ENCODE data around the gene GRID1.

DNA sequence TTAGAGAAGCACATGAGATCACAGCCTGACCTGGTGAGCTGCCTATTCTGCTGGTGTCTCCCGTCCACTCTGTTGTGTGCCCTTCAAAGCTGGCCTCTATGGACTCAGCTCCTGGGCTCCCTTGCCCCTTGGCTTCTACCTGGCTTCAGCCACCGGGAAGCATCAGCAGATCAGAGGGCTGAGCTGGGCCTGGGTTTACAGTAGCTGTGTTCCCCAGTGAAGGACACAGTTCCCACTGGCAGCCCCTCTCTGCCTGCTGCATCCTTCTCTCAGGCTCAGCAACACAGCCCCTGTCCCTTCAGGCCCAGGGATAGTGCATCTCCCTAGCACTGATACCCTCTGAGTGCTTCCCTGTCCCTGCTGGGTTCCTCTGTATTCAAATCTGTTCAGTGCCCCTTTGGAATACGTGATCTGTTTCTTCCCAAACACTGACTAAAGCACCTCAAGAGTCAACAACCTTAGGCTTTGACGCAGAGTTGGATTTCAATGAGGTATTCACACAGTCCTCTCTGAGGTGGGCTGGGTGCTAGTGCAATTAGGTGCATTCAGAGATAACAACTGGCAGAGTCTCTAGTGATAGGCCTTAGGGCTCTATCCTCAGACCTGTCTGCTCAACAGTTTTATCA is 109.8 kb downstream of the GRID1 start:
- TF ChIP-seq POLR2AphosphoS5 (IDR thresholded peaks at IDR 0.05): no peak
- TF ChIP-seq CTCF (IDR thresholded peaks at IDR 0.05): no peak
- TF ChIP-seq POLR2A (IDR thresholded peaks at IDR 0.05): no peak
